Measurements from ENCODE around the gene PPID.
"Not testable (repeated sequence)": the region's sequence is repeated elsewhere in the genome, so short reads cannot be mapped to it uniquely, and the experiment has no call there.

The PPID gene

DNA sequence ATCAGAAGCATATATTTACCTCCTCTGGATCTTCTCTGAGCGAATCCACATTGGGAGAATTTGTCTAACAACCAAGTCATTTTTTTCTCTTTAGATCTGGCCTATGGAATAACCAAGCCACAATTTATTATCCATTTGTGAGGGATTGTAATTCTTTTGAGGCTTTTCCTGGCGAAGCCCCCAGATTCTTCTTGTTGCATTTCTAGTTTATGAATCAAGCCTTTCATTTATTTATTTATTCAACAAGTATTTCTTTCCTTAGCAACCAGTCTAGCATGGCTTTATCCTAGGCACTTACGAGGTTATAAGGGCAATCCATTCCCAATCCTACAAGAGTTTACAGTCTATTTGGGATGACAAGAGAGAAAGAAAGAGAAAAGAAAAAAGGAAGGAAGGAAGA is 27.2 kb upstream of the PPID start:
- peak; percentile 78 for DNase-seq
- Histone ChIP-seq H3K27me3 (ENCODE audit: control insufficient read depth in 1 of 2, insufficient read depth in 1 of 2, low read length in 2 of 2) (no peaks in the 10 kb centered on the region), H2BK5ac (ENCODE audit: low read depth, low read length, poor library complexity, severe bottlenecking) (no peak overlapping the region), H3K27ac (ENCODE audit: low read length, poor library complexity, severe bottlenecking) (no peak overlapping the region), H4K8ac (ENCODE audit: low read length) (no peak overlapping the region), H3K36me3 (ENCODE audit: control insufficient read depth in 1 of 2, insufficient read depth in 2 of 2, low read depth in 1 of 2, low read length in 2 of 2) (no peaks in the 10 kb centered on the region), H2BK15ac (ENCODE audit: low read depth, poor library complexity, severe bottlenecking) (no peak overlapping the region), H2AK5ac (ENCODE audit: low read length, severe bottlenecking) (no peak overlapping the region), H4K91ac (ENCODE audit: low read length) (no peak overlapping the region), H3K79me1 (replicated peaks; ENCODE audit: low read length, poor library complexity, severe bottlenecking) (no peaks in the 10 kb centered on the region), H3K4ac (ENCODE audit: low read depth in 1 of 2, low read length in 2 of 2) (no peak overlapping the region), H3K4me3 (ENCODE audit: insufficient read depth in 1 of 2, low read depth in 1 of 2, low read length in 2 of 2) (no peak overlapping the region), H2AFZ (ENCODE audit: low read depth, low read length) (no peak overlapping the region), H3K23ac (ENCODE audit: low read length in 2 of 2) (no peak overlapping the region), H3K9me3 (ENCODE audit: control insufficient read depth, low read length) (no peaks in the 10 kb centered on the region), H3K4me2 (ENCODE audit: low read length, poor library complexity, severe bottlenecking) (no peak overlapping the region), H2BK12ac (ENCODE audit: low read length in 2 of 2) (no peak overlapping the region), H3K4me1 (ENCODE audit: control insufficient read depth, insufficient read depth, low read depth, low read length) (no peaks in the 10 kb centered on the region), H3K14ac (ENCODE audit: low read length in 2 of 2) (no peak overlapping the region), H2BK120ac (ENCODE audit: low read depth, low read length) (no peak overlapping the region), H3K9ac (ENCODE audit: low read length) (peak overlapping the region; percentile 38), H3K18ac (ENCODE audit: low read depth in 1 of 2, low read length in 2 of 2) (no peak overlapping the region)
- no CpG with 5 or more reads among the region's 3 CpGs for WGBS

- H2BK15ac ChIP-seq (ENCODE audit: low read depth, poor library complexity, severe bottlenecking); H3K9ac ChIP-seq (ENCODE audit: low read length); H2BK12ac ChIP-seq (ENCODE audit: low read length in 2 of 2); H3K27me3 ChIP-seq (ENCODE audit: control insufficient read depth in 1 of 2, insufficient read depth in 1 of 2, low read length in 2 of 2); H3K79me1 ChIP-seq (replicated peaks; ENCODE audit: low read length, poor library complexity, severe bottlenecking); H3K4me3 ChIP-seq (ENCODE audit: insufficient read depth in 1 of 2, low read depth in 1 of 2, low read length in 2 of 2); H3K27ac ChIP-seq (ENCODE audit: low read length, poor library complexity, severe bottlenecking); H2BK120ac ChIP-seq (ENCODE audit: low read depth, low read length); H2AK5ac ChIP-seq (ENCODE audit: low read length, severe bottlenecking); H3K4ac ChIP-seq (ENCODE audit: low read depth in 1 of 2, low read length in 2 of 2); H3K23ac ChIP-seq (ENCODE audit: low read length in 2 of 2); DNase-seq; H2BK5ac ChIP-seq (ENCODE audit: low read depth, low read length, poor library complexity, severe bottlenecking); H3K9me3 ChIP-seq (ENCODE audit: control insufficient read depth, low read length); H3K18ac ChIP-seq (ENCODE audit: low read depth in 1 of 2, low read length in 2 of 2); H4K91ac ChIP-seq (ENCODE audit: low read length); H3K36me3 ChIP-seq (ENCODE audit: control insufficient read depth in 1 of 2, insufficient read depth in 2 of 2, low read depth in 1 of 2, low read length in 2 of 2); H3K4me2 ChIP-seq (ENCODE audit: low read length, poor library complexity, severe bottlenecking); H4K8ac ChIP-seq (ENCODE audit: low read length); H3K14ac ChIP-seq (ENCODE audit: low read length in 2 of 2); H2AFZ ChIP-seq (ENCODE audit: low read depth, low read length); H3K4me1 ChIP-seq (ENCODE audit: control insufficient read depth, insufficient read depth, low read depth, low read length): not testable (repeated sequence)
- WGBS, result 98% methylated on average over 22 of the region's 31 CpGs
These were observed 23.3 kb upstream of the PPID start for GRCh38 chr4:158746537-158746936.

DNA sequence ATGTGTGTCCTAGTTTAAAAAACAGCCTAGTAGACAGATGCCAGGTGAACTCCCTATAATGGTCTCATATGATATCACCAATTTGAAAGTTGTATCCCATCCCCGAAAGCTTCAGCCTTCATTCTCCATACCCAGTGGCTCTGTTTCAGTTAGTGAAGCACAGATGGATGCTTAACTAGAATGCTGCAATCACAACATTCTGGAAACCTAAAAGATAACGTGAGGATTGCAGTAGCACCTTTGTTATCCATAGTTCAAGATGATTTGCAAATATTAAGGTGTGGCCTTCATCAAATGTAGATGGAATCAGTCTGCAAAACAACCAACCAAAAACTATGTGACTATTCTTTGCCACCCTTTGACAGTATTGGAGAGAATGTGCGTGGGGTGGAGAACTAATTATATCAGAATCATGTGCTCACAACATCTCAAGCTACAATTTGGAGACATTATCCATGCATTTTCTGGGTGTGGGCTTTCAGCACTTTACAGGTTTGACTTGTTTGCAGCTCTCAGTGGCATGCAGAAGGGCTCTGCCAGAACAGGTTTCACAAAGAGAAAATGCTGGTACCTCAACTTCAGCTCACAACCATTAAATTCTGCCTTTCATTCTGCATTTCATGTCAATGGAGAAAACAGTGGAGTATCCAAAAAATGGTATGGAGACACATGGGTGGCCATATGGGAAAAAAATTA is 18.3 kb upstream of the PPID start:
- H3K9me3 ChIP-seq (ENCODE audit: control insufficient read depth, low read length), result no peaks in the 10 kb centered on the region
- H2BK15ac ChIP-seq (ENCODE audit: low read depth, poor library complexity, severe bottlenecking), result no peak overlapping the region
- no peak overlapping the region for H3K14ac ChIP-seq (ENCODE audit: low read length in 2 of 2)
- no peak overlapping the region for H4K8ac ChIP-seq (ENCODE audit: low read length)
- H2BK5ac ChIP-seq (ENCODE audit: low read depth, low read length, poor library complexity, severe bottlenecking), result no peak overlapping the region
- no peak overlapping the region for H3K23ac ChIP-seq (ENCODE audit: low read length in 2 of 2)
- 90% methylated on average over 2 of the region's 3 CpGs for WGBS
- no peak overlapping the region for H4K91ac ChIP-seq (ENCODE audit: low read length)
- H2BK120ac ChIP-seq (ENCODE audit: low read depth, low read length), result no peak overlapping the region
- no peak overlapping the region for H3K4me3 ChIP-seq (ENCODE audit: insufficient read depth in 1 of 2, low read depth in 1 of 2, low read length in 2 of 2)
- no peaks in the 10 kb centered on the region for H3K36me3 ChIP-seq (ENCODE audit: control insufficient read depth in 1 of 2, insufficient read depth in 2 of 2, low read depth in 1 of 2, low read length in 2 of 2)
- H3K27me3 ChIP-seq (ENCODE audit: control insufficient read depth in 1 of 2, insufficient read depth in 1 of 2, low read length in 2 of 2), result no peaks in the 10 kb centered on the region
- no peak overlapping the region for H3K18ac ChIP-seq (ENCODE audit: low read depth in 1 of 2, low read length in 2 of 2)
- no peak overlapping the region for H2AK5ac ChIP-seq (ENCODE audit: low read length, severe bottlenecking)
- no peaks in the 10 kb centered on the region for H3K4me1 ChIP-seq (ENCODE audit: control insufficient read depth, insufficient read depth, low read depth, low read length)
- H3K4me2 ChIP-seq (ENCODE audit: low read length, poor library complexity, severe bottlenecking), result no peak overlapping the region
- no peak overlapping the region for H3K4ac ChIP-seq (ENCODE audit: low read depth in 1 of 2, low read length in 2 of 2)
- H2AFZ ChIP-seq (ENCODE audit: low read depth, low read length), result no peak overlapping the region
- no peak for DNase-seq
- H2BK12ac ChIP-seq (ENCODE audit: low read length in 2 of 2), result no peak overlapping the region
- H3K9ac ChIP-seq (ENCODE audit: low read length), result no peak overlapping the region
- no peak overlapping the region for H3K27ac ChIP-seq (ENCODE audit: low read length, poor library complexity, severe bottlenecking)
- no peaks in the 10 kb centered on the region for H3K79me1 ChIP-seq (replicated peaks; ENCODE audit: low read length, poor library complexity, severe bottlenecking)

- 100% methylated on average over 2 of the region's 2 CpGs for WGBS
- H3K4me3 ChIP-seq (ENCODE audit: insufficient read depth in 1 of 2, low read depth in 1 of 2, low read length in 2 of 2), result no peak overlapping the region
- no peaks in the 10 kb centered on the region for H3K9me3 ChIP-seq (ENCODE audit: control insufficient read depth, low read length)
- no peak overlapping the region for H2BK5ac ChIP-seq (ENCODE audit: low read depth, low read length, poor library complexity, severe bottlenecking)
- H3K4me1 ChIP-seq (ENCODE audit: control insufficient read depth, insufficient read depth, low read depth, low read length), result no peaks in the 10 kb centered on the region
- no peak overlapping the region for H2BK120ac ChIP-seq (ENCODE audit: low read depth, low read length)
- no peak overlapping the region for H3K27ac ChIP-seq (ENCODE audit: low read length, poor library complexity, severe bottlenecking)
- H2AFZ ChIP-seq (ENCODE audit: low read depth, low read length), result no peak overlapping the region
- H3K18ac ChIP-seq (ENCODE audit: low read depth in 1 of 2, low read length in 2 of 2), result no peak overlapping the region
- H4K91ac ChIP-seq (ENCODE audit: low read length), result no peak overlapping the region
- H3K79me1 ChIP-seq (replicated peaks; ENCODE audit: low read length, poor library complexity, severe bottlenecking), result no peaks in the 10 kb centered on the region
- H3K14ac ChIP-seq (ENCODE audit: low read length in 2 of 2), result no peak overlapping the region
- H4K8ac ChIP-seq (ENCODE audit: low read length), result no peak overlapping the region
- no peak overlapping the region for H2AK5ac ChIP-seq (ENCODE audit: low read length, severe bottlenecking)
- no peak overlapping the region for H2BK12ac ChIP-seq (ENCODE audit: low read length in 2 of 2)
- H2BK15ac ChIP-seq (ENCODE audit: low read depth, poor library complexity, severe bottlenecking), result no peak overlapping the region
- H3K9ac ChIP-seq (ENCODE audit: low read length), result no peak overlapping the region
- H3K23ac ChIP-seq (ENCODE audit: low read length in 2 of 2), result no peak overlapping the region
- DNase-seq, result no peak
- H3K4me2 ChIP-seq (ENCODE audit: low read length, poor library complexity, severe bottlenecking), result no peak overlapping the region
- no peaks in the 10 kb centered on the region for H3K27me3 ChIP-seq (ENCODE audit: control insufficient read depth in 1 of 2, insufficient read depth in 1 of 2, low read length in 2 of 2)
- H3K4ac ChIP-seq (ENCODE audit: low read depth in 1 of 2, low read length in 2 of 2), result no peak overlapping the region
- no peaks in the 10 kb centered on the region for H3K36me3 ChIP-seq (ENCODE audit: control insufficient read depth in 1 of 2, insufficient read depth in 2 of 2, low read depth in 1 of 2, low read length in 2 of 2)
These were observed 16.4 kb upstream of the PPID start for GRCh38 chr4:158739600-158739999.

All from mesenchymal stem cell (in vitro differentiated cells and primary cell).